ENCODE measurements around the gene OR4A47.
"Not testable (repeated sequence)": the region's sequence is repeated elsewhere in the genome, so short reads cannot be mapped to it uniquely, and the experiment has no call there.

OR4A47 gene, protein sequence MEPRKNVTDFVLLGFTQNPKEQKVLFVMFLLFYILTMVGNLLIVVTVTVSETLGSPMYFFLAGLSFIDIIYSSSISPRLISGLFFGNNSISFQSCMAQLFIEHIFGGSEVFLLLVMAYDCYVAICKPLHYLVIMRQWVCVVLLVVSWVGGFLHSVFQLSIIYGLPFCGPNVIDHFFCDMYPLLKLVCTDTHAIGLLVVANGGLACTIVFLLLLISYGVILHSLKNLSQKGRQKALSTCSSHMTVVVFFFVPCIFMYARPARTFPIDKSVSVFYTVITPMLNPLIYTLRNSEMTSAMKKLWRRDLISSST

DNA sequence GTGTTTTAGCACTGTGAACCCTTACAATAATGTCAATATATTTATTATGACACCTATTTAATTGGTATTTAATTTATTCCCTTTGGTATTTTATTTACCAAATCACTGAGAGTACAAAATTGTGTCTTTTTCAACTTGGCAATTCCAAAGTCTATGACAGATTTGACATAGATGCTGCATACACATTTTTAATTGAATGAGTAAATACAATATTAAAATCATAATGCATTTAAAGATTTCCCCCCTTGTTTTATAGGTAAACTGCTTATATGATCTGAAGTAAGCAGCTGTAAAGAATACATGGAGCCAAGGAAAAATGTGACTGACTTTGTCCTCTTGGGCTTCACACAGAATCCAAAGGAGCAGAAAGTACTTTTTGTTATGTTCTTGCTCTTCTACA is at the start of gene OR4A47:
TSS of gene OR4A47 (plus strand) at position 301 of the 400 bp plus-strand sequence. CDS start at position 301, 0 bp downstream.
- not testable (repeated sequence) for DNase-seq

DNA sequence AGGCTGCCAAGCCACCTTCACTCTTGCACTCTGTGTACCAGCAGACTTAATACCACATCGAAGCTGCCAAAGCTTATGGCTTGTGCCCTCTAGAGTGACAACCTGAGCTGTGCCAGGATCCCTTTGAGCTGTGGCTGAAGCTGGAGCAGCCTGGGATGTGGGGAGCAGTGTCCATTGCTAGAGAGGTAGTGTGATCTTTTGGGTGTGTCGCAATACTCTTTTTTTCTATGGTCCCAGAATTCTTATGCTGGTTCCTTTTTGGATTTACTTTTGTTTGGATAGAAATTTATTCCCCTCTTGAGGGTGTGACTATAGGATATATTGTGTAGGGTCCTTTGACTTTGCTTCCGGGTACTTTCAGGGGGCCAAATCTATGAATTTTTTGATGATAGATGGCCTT is 32.7 kb upstream of the OR4A47 start:
- not testable (repeated sequence) for DNase-seq

DNA sequence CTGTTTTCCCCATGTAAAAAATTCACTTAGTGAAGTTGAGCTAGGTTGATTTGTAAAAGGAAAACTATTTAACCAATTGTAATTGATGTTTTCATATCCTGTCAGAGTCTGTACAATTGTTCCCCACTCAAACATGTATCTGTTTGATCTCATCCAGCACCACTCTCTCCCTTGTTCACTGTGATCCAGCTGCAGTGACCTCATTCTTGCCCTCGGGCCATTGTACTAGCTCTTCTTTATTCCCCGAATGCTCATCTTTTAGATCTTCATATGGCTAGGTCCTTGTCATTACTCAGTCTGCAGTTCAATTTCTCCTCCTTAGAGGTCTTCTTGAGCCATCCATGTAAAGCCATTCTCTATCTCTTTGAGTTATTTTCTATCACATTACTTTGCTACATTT is 14.6 kb upstream of the OR4A47 start:
- not testable (repeated sequence) for DNase-seq

DNA sequence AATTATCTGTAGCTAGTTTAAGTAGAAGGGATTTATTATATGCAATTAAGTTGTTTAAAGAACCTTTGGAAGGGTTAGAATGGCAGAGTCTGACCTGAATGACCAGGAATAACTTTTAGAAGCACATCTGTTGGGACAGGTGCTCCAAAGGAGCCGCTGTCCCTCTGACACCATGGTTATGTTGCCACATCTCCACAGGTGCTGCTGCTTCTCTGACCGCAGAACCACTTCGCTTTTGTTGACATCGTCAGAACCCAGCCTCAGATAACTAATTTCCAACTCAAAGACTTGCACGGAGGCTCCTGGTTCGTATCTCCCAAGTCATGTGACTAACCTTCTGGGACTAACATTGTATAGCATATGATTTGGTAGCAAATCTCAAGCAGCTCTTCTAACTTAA is 13.9 kb upstream of the OR4A47 start:
- DNase-seq: not testable (repeated sequence)

- not testable (repeated sequence) for DNase-seq
Measured at GRCh38 chr11:48506169-48506568, 17.6 kb downstream of the OR4A47 start.

GRCh38 chr11:48538991-48539390 is 50.4 kb downstream of the OR4A47 start:
- no peak for DNase-seq

Measured in stimulated activated CD4-positive, alpha-beta T cell treated with anti-CD3 and anti-CD28 coated beads, Interleukin-4, amount 100 ng/mL, for 24 hours (primary cell).